NCI-H446 treated with DMSO at 0.1 percent for 48 hours (cell line): ENCODE measurements around the gene NAT9.
A peak's percentile ranks its signal among the peaks of the same experiment; 100 is the strongest.

Experiments
- DNase-seq: peaks from one replicate; lab custom pipeline; 2025; lab: John Stamatoyannopoulos, UW

The NAT9 gene

DNA sequence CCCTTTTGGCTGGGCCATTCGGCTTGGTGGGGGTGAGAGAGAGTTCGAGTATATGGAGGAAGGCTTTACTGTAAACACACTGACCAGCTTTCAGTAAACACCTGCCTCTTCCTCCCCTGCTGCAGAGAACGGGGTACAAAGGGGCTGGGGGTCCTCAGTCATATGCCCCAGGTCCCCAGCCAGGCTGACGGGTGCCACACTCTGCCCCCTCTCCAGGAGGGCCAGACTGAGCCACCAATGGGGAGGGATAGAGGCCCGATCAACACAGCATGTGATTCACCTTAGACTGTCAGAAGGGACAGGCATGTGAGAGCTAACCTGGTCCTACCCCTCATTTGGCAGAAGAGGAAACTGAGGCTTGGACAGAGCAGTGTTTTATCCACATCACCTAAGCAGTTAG lies 14.7 kb downstream of the NAT9 start:
- DNase-seq, result no peak

DNA sequence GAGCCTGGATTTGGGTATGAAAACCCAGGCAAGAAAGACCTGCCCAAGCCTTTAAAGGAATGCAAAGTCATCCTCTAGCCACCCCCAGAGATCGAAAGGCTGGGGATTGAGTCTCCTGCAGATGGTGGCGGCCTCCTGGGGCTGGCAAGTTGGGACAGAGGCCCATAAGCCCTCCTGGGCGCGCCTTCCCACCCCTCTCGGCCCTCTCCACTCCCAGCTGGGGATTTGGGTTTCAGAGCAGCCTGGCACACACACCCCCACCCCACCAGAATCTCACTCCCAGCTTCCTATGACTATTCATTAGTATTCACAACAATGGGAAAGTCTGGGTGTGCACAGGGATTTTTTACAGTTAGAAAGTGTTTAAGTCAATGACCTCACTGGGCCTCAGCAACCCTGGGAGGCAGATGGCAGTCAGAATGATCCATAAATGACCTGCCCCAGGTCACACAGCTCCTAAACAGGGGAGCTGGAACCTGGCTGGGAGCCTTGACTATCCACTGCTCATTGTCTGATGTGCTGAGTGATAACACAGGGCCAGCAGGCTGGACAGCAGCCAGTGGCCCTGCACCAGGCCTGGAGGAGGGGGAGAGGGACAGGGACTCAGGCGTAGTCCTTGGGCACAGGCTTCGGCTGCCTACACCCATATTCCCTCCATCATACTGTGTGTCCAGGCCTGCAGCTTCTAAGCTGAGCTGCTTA lies 15.6 kb downstream of the NAT9 start:
- DNase-seq, result no peak

DNA sequence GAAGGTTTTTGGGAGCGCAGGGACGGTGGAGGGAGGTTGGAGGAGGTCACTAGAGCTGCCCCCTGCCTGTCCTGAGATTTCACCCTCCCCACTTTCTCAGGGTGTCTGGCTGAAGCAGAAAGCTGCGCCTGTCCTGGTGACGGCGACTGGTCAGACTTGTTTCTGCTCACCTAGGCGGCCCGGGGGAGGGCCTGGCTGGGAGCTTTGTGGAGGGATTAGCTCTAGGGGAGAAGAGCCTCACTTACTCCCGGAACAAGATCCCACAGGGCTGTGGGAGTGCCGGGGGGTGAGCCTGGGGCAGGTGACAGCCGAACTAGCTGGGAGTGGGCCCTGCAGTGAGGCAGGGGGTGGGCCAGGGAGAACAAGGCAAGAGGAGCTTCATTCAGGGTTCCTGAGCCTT lies 16.2 kb downstream of the NAT9 start:
- DNase-seq, result no peak

DNA sequence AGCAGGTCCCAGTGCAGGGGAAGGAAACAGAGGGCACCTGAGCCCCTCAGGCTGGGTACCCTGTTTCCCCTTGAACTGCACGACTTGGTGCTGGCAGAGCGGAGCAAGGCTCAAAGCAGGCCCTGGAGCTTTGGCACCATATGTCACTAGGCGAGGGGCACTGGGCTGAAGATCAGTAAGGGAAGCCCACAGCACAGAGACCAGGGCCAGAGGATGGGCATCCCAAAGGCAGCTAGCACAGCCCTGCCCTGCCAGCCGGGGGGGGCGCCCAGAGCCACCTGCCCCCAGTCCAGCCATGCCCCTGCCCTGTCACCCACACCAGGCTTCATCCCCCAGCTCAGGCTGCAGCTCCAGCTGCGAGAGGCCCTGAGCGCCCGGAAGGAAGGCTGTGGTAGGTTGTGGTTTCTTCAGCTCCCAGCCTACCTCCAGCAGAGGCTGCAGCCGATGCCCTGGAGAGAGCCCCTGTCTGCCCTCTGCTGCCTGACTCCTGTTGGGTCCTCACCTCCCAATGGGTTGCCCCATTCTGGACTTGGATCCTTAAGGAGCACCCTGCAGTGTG lies 16.8 kb downstream of the NAT9 start:
- DNase-seq, result no peak

DNA sequence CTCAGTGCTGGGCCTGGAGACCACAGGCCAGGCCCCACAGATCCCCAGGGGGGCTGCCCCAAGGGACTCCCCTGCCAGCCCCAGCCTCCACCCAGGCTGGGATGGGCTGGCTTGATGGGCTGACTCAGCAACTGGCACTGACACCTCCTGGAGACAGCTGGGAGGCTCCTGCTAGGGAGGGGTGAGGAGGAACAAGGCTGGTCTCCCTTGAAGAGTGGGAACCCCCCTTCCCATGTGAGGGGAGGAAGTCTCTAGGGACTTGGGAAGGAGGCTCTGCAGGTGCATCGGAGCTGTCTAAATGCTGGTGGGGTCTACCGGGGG lies 17.3 kb downstream of the NAT9 start:
- peak; percentile 24 for DNase-seq

DNA sequence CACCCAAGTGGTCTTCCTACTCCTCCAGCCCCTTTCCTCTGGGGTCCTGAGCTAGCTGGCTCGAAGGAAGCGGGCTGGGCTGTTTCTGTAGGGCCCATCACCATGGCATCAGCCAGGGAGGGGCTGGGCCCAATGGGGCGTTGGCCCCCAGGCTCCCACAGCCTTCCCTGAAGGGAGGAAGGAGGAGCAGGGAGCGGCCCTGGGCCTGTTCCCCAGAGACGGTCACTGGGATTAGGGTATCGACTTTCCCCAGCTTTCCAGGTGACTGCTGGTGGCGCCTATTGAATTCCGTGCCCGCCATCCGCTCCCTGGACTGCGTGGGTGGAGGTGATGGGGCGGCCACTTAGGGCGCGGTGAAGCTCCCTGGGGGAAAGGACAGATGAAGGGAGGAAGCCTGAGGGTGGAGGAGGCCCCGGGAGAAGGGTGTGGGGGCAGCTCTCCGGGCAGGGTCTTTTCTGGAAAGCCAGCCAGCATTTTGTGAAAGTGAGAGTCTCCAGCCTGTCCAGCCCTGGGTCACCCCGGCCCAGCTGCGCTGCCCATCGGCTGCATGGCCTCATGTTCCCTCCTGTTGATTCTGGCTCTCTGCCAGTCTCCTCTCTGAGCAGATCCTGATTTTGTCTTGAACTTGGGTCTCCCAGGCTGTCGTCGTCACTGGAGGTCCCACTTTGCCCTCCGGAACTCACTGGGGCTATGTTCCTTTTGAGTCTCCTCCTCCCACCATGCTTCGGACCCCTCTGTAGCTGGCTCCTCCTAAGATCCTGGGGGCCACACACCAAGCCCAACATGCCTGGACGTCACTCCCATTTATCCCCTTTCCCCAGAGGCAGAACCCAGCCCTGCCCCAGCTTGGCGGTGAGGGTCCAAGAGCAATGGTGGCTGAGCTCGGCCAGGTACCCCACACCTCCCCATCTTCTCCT lies 18.0 kb downstream of the NAT9 start:
- DNase-seq, result no peak

DNA sequence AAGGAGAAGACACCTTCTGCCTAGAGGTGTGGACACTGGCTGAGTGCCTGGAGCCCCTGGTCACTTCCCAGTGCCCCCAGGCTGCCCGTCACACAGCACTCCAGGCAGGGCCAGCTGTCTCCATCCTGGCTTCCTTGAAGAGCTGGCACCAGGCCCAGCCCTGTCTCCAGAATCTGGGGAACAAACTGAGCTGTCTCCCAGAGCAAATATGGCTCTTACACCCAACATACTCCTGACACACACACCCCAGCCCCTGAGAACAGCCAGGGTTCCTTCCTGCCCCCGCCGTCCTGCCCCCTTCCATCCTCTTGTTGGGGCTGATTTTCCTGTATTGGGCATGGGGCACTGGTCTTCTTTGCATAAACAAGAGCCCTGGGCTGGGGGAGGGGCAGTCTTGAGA lies 18.6 kb downstream of the NAT9 start:
- DNase-seq, result no peak

DNA sequence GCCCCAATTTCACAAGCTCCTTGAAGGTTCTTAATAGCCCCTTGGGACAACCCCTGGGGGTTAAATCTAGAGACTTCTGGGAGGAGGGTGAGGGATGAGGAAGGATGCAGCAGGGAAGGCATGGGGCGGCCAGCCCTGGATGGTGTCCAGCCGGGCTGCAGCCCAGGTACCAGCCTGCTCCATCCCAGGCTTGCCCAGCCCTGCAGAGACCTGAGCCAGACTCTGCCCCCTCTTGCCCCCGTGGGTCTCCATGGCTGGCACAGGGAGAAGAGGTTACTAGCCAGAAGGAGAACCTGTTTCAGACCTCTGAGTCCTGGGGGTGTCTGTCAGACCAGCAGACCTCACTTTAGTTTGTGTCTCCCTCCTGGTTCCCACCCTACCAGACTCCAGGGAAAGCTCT lies 19.3 kb downstream of the NAT9 start:
- DNase-seq, result no peak

DNA sequence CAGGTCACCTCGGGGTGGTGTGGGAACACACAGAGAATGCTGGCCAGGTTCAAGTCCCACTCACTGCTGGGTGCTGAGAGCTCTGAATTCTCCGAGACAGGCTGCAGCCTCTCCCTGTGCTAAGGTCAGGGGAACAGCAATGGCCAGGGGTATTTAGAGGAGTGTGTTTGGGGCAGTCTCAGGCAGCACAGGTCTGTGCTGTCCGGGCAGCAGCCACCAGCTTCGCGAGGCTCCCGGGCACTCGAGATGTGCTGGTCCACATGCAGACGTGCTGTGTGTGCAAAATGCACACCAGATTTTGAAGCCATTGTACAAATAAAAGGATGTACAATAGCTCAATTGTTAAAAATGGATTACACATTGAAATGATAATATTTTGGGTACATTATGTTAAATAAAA lies 20.6 kb downstream of the NAT9 start:
- no peak for DNase-seq

DNA sequence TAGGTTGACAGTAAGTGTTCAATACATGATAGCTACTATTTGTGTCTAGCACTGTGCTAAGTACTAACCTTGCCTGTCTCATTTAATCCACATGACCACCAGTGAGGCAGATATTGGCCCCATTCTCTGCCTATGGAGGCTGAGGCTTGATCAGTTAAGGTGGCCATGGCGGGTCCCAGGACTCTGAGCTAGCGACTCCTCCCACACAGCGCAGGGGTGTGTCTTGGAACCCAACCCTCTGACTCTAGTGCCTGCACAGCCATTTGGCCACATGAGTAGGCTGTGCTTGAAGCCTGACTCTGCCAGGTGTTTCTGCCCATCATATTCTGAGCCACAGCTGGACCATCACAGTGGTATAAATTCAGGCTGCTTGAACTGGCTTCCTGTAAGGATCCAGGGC lies 21.3 kb downstream of the NAT9 start:
- DNase-seq, result no peak

DNA sequence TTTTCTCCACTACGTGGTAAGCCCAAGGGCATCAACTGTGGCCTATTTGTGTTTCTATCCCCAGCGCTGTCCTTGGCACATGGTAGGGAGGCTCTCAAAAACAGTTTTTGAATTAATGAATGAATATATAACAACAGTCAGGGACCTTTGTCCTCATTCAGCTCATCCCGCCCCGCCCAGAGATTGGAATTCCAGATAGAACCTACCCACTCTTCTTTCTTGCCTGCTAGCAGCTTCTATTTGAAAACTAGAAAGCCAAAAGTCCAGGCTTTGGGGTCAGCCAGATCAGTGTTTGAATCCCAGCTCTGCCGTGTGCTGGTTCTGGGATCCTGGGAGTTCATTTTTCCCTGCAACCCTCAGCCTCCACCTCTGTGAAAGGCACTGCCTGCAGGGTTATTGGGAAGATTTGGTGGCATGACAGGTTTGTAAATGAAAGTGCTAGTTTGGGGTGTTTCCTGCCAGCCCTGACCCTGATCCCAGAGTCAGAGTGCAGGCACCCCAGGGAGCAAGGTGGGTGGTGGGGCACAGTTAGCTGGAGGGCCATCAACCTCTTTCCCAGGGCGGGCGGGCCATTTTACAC lies 23.2 kb downstream of the NAT9 start:
- DNase-seq, result no peak

DNA sequence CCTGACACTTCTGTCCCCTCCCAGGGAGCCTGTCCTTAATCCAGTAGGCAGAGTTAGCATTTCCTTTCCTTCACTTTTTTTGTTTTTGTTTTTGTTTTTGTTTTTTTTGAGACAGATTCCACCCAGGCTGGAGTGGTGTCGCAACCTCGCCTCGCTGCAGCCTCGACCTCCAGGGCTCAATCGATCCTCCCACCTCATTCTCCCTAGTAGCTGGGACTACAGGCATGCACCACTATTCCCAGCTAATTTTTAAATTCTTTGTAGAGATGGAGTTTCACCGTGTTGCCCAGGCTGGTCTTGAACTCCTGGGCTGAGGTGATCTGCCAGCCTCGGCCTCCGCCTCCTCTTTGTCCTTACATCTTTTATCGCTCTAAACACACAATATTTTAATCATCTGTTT lies 23.7 kb downstream of the NAT9 start:
- no peak for DNase-seq

DNA sequence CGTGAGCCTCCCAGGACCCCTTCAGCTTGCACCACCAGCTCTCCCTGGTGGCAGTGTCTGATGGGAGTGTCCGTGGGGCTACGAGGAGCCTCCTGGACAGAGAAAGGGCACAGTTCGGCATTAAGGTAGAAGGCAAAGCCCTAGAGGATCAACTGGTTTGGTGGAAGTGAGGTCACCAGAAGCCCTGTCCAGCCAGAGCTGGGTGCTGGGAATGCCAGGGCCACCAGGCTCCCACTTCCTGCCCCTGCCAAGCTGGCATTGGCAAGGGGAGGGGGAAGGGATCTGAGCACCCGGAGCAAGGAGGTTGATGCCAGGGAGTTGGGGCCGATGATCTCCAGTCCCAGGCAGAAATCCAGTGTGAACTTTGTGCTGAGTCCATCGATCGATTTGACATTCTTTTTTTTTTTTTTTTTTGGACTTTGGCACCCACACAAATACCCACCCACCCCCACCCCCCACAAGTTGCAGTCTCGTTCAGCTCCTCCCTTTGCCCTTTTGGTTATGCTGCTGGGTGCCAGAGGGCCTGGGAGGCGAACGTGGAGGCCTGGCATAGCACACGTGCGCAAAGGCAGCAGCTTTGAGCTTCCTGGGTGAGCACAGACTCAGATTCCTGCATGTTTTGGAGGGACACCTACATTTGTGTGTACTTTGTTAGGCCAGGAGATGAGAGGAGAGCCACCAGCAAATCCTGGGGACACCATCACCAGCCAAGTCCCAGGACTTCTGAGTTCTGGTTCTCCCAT lies 25.6 kb downstream of the NAT9 start:
- no peak for DNase-seq

DNA sequence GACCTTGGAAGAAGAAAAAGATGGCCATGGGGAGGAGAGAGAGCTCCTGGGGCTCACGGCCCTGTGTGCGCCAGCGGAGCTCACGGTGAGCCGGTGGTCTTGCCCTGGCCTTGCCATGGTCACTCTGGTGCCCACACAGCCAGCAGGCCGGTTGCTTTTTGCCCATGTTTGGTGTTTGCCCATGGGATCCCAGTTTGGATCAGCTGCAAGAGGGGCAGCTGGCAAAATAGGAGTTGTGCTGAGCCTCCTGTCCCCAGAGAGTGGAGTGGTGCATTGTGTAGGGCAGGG lies 26.2 kb downstream of the NAT9 start:
- DNase-seq, result no peak

DNA sequence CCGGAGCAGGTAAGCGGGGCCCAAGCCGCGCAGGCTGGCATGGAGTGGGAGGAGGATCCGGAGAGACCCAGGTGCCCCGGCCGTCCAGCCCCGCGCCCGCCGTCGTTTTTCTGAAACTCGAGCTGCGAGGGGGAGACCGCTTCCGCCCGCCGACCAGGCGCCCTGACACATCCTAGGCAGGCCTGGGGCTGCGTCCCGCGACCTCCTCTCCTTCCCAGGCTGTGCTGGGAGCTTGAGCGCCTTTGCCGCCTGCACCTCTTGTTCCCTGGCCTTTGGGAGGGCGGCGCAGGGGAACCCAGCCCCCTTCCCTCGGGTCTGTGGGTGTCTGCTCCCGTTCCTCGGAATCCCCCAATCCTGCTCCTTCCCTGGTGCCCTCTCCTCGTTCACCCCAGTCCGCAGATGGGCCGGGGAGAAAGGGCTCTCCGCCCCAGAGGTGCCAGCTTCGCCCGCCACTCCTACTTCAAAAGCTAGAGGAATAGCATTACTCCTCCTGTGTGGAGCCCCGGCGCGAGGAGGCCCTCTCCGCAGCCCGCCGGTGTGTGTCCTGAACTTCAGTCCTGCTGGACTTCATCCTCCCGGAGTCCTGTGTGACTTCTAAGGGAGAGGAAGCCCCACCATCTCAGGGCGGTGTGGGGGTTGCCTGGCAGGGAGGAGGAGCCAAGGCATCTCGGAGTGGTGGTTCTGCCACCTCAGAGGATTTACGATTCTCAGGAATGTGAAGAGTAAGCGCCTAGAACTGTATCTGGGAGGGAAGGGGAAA lies 26.7 kb downstream of the NAT9 start:
- DNase-seq, result no peak

DNA sequence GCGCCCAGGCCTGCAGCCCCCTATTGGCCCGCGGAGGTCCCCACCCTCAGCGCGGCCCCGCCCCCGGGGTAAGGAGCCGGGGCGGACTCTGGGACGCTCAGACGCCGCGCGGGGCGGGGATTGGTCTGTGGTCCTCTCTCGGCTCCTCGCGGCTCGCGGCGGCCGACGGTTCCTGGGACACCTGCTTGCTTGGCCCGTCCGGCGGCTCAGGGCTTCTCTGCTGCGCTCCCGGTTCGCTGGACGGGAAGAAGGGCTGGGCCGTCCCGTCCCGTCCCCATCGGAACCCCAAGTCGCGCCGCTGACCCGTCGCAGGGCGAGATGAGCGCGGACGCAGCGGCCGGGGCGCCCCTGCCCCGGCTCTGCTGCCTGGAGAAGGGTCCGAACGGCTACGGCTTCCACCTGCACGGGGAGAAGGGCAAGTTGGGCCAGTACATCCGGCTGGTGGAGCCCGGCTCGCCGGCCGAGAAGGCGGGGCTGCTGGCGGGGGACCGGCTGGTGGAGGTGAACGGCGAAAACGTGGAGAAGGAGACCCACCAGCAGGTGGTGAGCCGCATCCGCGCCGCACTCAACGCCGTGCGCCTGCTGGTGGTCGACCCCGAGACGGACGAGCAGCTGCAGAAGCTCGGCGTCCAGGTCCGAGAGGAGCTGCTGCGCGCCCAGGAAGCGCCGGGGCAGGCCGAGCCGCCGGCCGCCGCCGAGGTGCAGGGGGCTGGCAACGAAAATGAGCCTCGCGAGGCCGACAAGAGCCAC lies 27.4 kb downstream of the NAT9 start, which contains the start of gene NHERF1:
Gene NHERF1, plus strand, starts transcription at position 100 of the 750 bp plus-strand sequence. Its CDS starts 219 bp downstream, at position 319.
- DNase-seq, result peak; percentile 90

DNA sequence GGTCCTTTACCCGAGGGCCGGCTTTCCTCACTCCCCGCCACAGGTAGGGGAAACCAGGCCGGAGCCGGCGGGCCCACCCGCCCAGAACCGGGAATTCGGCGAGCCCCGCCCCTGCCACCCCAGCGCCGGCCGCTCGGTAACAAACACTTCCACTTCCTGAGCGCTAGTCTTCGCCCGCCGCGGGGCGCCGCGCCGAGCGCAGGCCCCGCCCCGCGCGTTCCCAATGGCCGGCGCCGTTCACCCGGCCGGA lies 27.9 kb downstream of the NAT9 start:
- DNase-seq, result no peak

DNA sequence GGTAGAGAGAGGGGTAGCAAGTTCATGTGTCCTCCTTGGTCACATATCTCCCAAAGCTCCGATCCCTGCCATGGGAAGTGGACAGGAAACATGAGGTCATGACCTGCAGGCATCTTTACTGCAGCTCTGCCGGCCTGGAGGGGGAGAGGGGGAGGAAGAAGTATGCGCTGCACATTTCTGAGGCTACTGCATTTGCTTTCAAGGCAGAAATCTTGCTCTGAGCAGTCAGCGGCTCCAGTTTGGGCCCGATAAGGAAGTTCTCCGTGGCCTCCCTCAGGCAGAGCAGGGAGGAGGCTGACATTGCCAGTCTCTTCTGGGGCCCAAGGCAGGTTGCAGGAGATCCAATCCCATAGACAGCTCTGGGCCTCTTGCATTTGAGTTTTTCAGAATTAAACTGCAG lies 29.2 kb downstream of the NAT9 start:
- DNase-seq, result no peak

DNA sequence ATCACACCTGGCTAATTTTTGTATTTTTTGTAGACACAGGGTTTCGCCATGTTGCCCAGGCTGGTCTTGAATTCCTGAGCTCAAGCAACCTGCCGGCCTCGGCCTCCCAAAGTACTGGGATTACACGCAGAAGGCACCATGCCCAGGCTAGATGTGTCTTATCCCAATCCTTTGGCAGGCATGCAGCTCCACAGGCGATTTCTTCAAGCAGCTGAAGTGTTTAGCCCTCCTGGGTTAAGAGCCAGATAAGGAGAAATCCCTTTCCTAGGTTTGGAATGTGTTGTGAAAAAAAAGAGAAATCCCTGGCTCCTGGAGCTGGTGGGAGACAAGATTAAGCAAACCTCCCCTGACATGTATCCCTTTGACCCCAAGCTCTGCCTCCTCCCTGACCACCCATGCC lies 29.8 kb downstream of the NAT9 start:
- no peak for DNase-seq

DNA sequence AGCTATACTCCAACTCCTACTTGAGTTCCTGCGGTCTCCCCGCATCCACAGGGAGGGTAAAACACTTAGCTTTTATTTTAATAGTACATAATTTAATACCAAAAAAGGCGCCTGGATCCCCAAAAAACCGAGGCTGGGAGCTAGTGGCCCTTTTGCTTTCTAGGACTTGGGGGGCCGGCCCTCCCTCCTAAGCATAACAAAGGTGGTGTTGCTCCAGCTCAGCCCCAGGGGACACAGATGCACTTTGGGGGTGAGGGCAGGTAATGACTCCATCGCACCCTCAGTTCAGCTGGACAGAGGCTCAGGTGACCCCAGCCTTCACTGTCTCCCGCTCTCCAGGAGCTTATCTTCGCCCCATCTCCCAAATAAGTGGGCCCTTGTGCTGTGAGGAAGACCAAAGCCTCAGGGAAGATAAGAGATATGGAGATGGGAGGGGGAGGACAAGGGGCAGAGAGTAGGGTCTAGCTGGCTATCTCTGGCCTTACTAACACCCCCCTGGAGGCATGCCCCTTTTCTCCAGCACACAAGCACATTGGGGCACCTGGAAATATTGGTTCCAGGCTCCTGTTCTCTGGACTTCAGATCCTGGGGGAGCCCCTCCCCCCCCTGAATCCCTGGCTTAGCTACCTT lies 30.5 kb downstream of the NAT9 start:
- DNase-seq, result no peak
